SU-DHL-6 (cell line): Measurements from ENCODE around the gene GLI2.

Source experiments
- H2AFZ ChIP-seq: fragments of 200-600 bp; sonication (generic); 2 replicates; pipeline ENCODE4 v1.6.1; 2014; ENCODE audit warnings: low read depth, mild to moderate bottlenecking, moderate library complexity, mixed read lengths, antibody characterized with exemption, low read length; ENCODE audit not compliant: severe bottlenecking
- H3F3A ChIP-seq: fragments of 200-600 bp; shearing (Covaris generic); 2 replicates; pipeline ENCODE4 v1.6.0; 2016; ENCODE audit warnings: antibody characterized with exemption, mild to moderate bottlenecking; ENCODE audit not compliant: insufficient read depth
- H3K27ac ChIP-seq: fragments of 200-600 bp; sonication (generic); 2 replicates; pipeline ENCODE4 v1.5.1; 2016; ENCODE audit warnings: low read depth, mild to moderate bottlenecking, low read length, moderate library complexity, mixed read lengths
- H3K27me3 ChIP-seq: fragments of 200-600 bp; sonication (generic), shearing (Covaris generic); 2 replicates; pipeline ENCODE4 v1.6.0; 2014; ENCODE audit warnings: mild to moderate bottlenecking, low read length
- H3K36me3 ChIP-seq: fragments of 200-600 bp; sonication (generic); 2 replicates; pipeline ENCODE4 v1.6.1; 2014; ENCODE audit warnings: mild to moderate bottlenecking, low read length, mixed read lengths
- H3K4me2 ChIP-seq: fragments of 300-600, 200-600 bp; shearing (Covaris generic), sonication (generic); 2 replicates; pipeline ENCODE4 v1.6.0; 2014; ENCODE audit warnings: low read length, low read depth, mild to moderate bottlenecking; ENCODE audit not compliant: poor library complexity, severe bottlenecking
- H3K4me3 ChIP-seq: fragments of 200-600 bp; sonication (generic); 2 replicates; pipeline ENCODE4 v1.5.1; 2014; ENCODE audit warnings: antibody characterized with exemption, low read length, mild to moderate bottlenecking, mixed read lengths; ENCODE audit not compliant: insufficient read depth, poor library complexity, severe bottlenecking
- H3K79me2 ChIP-seq: fragments of 200-600 bp; sonication (generic); 2 replicates; pipeline ENCODE4 v1.6.1; 2014; ENCODE audit warnings: mild to moderate bottlenecking, low read length, moderate library complexity; ENCODE audit not compliant: insufficient read depth
- H3K9ac ChIP-seq: fragments of 200-600 bp; sonication (generic); 2 replicates; pipeline ENCODE4 v1.7.0; 2014; ENCODE audit warnings: mild to moderate bottlenecking, low read length
- H3K9me2 ChIP-seq: fragments of 200-600 bp; sonication (generic); replicated peaks from 2 replicates; pipeline ENCODE4 v1.6.1; 2014; ENCODE audit warnings: low read length; ENCODE audit not compliant: insufficient read depth
- H3K9me3 ChIP-seq: fragments of 200-600 bp; sonication (generic); 2 replicates; pipeline ENCODE4 v1.6.1; 2014; ENCODE audit warnings: low read length, mixed read lengths; ENCODE audit not compliant: insufficient read depth
- H4K20me1 ChIP-seq: fragments of 200-600 bp; sonication (generic); 2 replicates; pipeline ENCODE4 v1.6.1; 2014; ENCODE audit warnings: low read depth, mild to moderate bottlenecking, antibody characterized with exemption, low read length, moderate library complexity, mixed read lengths
- EZH2phosphoT487 ChIP-seq: fragments of 200-600 bp; sonication (generic), shearing (Covaris generic); conservative IDR thresholded peaks from 2 replicates; pipeline ENCODE4 v1.6.1; 2018; ENCODE audit warnings: mild to moderate bottlenecking, antibody characterized with exemption, low read length, moderate library complexity, mixed read lengths
- TF ChIP-seq, protein P1 (sequence below): fragments of 200-600 bp; sonication (generic); IDR thresholded peaks from one replicate; pipeline ENCODE4 v1.5.1; 2017; ENCODE audit warnings: antibody characterized with exemption, mild to moderate bottlenecking, low read length, moderate library complexity; ENCODE audit not compliant: insufficient read depth, poor library complexity, severe bottlenecking

GLI2 gene

DNA sequence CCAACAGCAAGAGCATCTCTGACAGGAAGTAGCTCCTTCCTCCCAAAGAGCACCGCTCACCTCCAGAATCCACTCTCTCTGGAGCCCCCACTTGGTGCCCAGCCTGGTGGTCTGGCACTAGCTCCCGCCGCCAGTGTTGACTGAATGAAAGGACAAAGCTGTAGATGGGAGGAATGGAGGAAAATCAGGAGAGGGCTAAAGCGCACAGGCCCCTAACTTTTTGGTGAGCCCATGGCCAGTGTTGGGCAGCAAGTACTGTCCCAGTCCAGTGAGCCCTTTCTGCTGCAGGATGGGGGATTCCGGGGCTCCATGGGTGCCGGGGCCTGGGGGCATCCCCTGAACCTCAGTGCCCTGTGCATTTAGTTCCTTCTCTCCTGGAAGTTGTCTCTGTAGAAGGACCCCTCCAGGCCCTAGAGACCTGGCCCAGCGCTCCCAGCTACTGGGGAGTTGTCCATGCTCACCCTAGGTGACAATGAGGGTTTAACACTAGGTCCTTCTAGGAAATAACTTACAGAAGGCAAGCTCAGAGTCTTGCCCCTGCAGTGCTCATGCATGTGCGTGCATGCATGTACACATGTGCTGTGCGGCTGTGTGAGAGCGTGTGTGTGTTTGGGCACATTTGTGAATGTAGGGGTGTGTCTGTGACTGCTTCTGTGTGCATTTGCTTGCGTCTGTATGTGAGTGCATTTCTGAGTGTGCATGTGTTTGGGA, 33.6 kb downstream of the GLI2 start:
- no peaks in the 10 kb centered on the region for H4K20me1 ChIP-seq
- no peaks in the 10 kb centered on the region for H3F3A ChIP-seq
- TF ChIP-seq EZH2phosphoT487, result no peak
- TF ChIP-seq, protein P1, sequence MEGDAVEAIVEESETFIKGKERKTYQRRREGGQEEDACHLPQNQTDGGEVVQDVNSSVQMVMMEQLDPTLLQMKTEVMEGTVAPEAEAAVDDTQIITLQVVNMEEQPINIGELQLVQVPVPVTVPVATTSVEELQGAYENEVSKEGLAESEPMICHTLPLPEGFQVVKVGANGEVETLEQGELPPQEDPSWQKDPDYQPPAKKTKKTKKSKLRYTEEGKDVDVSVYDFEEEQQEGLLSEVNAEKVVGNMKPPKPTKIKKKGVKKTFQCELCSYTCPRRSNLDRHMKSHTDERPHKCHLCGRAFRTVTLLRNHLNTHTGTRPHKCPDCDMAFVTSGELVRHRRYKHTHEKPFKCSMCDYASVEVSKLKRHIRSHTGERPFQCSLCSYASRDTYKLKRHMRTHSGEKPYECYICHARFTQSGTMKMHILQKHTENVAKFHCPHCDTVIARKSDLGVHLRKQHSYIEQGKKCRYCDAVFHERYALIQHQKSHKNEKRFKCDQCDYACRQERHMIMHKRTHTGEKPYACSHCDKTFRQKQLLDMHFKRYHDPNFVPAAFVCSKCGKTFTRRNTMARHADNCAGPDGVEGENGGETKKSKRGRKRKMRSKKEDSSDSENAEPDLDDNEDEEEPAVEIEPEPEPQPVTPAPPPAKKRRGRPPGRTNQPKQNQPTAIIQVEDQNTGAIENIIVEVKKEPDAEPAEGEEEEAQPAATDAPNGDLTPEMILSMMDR, result no peak
- H3K4me3 ChIP-seq, result no peak overlapping the region
- H3K9me2 ChIP-seq, result no peaks in the 10 kb centered on the region
- no peaks in the 10 kb centered on the region for H3K36me3 ChIP-seq
- H3K9me3 ChIP-seq, result no peaks in the 10 kb centered on the region
- no peak overlapping the region for H2AFZ ChIP-seq
- no peak overlapping the region for H3K4me2 ChIP-seq
- no peaks in the 10 kb centered on the region for H3K79me2 ChIP-seq
- H3K27ac ChIP-seq, result no peak overlapping the region
- H3K9ac ChIP-seq, result no peak overlapping the region
- no peaks in the 10 kb centered on the region for H3K27me3 ChIP-seq

DNA sequence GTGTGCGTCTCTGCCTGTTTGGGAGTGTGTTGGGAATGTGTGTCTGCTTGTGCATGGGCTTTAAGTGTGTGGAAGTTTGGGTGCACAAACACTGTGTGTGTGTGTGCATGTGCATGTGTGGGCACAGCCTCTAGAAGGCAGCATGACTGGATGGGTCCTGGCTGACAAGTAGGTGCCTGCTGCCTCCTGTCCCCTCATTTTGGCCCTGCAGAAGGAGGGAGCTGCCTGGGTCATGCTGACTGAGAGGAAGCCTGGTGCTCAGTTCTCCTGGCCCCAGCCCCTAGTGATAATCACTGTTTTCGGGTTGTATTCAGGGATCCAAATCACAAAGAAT, 34.1 kb downstream of the GLI2 start:
- Histone ChIP-seq H3K27ac (no peak overlapping the region), H3K27me3 (no peaks in the 10 kb centered on the region), H3F3A (no peaks in the 10 kb centered on the region), H4K20me1 (no peaks in the 10 kb centered on the region), H3K79me2 (no peaks in the 10 kb centered on the region), H2AFZ (no peak overlapping the region), H3K9me3 (no peaks in the 10 kb centered on the region), H3K4me2 (no peak overlapping the region), H3K4me3 (no peak overlapping the region), H3K9ac (no peak overlapping the region), H3K9me2 (no peaks in the 10 kb centered on the region), H3K36me3 (no peaks in the 10 kb centered on the region)
- TF ChIP-seq, protein P1, result no peak
- no peak for TF ChIP-seq EZH2phosphoT487

DNA sequence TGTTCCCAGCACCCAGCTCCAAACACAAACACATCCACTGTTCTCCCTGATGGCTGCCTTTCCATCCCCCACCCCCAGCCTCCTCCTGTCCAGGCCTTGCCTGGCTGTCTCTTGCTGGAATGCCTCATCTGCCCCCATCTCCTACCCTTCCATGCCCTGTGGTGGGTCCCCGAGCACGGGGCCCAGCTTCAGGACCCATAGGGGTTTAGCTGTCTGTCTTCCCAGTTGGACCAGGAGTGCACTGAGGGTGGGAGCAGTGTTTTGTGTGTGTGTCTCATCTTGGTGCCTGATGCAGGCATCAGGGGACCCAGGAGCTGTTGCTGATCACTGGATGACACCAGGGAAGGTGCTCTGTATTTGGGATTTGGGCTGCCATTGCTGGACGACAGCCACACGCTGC, 34.5 kb downstream of the GLI2 start:
- no peaks in the 10 kb centered on the region for H3F3A ChIP-seq
- H3K27ac ChIP-seq, result no peak overlapping the region
- H3K4me3 ChIP-seq, result no peak overlapping the region
- H3K36me3 ChIP-seq, result no peaks in the 10 kb centered on the region
- H3K79me2 ChIP-seq, result no peaks in the 10 kb centered on the region
- H3K27me3 ChIP-seq, result no peaks in the 10 kb centered on the region
- TF ChIP-seq EZH2phosphoT487, result no peak
- TF ChIP-seq, protein P1, result no peak
- H4K20me1 ChIP-seq, result no peaks in the 10 kb centered on the region
- no peak overlapping the region for H3K4me2 ChIP-seq
- no peak overlapping the region for H3K9ac ChIP-seq
- H3K9me2 ChIP-seq, result no peaks in the 10 kb centered on the region
- no peak overlapping the region for H2AFZ ChIP-seq
- H3K9me3 ChIP-seq, result no peaks in the 10 kb centered on the region
